Measurements from ENCODE around the gene MBNL2. TPM values are rescaled to one million over a fixed set of nuclear protein-coding genes. Genes with fewer than 3 reads are reported as not detected.

Gene MBNL2
- total and polyA plus RNA-seq, 2 experiments from 2014 or later: 0.55 to 3.2 TPM

DNA sequence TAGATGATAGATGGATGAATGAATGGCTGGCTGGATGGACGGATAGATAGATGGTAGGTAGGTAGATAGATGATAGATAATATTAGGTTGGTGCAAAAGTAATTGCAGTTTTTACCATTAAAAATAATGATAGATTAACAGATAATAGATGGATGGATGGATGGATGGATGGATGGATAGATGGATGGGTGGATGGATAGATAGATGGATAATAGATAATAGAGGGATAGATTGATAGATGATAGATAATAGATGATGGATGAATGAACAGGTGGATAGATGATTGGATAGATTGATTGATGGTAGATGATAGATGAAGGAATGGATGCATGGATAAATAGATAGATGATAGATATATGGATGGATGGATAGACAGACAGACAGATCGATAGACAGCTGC is 124.0 kb downstream of the MBNL2 start (continued):
- TF ChIP-seq, protein P1, sequence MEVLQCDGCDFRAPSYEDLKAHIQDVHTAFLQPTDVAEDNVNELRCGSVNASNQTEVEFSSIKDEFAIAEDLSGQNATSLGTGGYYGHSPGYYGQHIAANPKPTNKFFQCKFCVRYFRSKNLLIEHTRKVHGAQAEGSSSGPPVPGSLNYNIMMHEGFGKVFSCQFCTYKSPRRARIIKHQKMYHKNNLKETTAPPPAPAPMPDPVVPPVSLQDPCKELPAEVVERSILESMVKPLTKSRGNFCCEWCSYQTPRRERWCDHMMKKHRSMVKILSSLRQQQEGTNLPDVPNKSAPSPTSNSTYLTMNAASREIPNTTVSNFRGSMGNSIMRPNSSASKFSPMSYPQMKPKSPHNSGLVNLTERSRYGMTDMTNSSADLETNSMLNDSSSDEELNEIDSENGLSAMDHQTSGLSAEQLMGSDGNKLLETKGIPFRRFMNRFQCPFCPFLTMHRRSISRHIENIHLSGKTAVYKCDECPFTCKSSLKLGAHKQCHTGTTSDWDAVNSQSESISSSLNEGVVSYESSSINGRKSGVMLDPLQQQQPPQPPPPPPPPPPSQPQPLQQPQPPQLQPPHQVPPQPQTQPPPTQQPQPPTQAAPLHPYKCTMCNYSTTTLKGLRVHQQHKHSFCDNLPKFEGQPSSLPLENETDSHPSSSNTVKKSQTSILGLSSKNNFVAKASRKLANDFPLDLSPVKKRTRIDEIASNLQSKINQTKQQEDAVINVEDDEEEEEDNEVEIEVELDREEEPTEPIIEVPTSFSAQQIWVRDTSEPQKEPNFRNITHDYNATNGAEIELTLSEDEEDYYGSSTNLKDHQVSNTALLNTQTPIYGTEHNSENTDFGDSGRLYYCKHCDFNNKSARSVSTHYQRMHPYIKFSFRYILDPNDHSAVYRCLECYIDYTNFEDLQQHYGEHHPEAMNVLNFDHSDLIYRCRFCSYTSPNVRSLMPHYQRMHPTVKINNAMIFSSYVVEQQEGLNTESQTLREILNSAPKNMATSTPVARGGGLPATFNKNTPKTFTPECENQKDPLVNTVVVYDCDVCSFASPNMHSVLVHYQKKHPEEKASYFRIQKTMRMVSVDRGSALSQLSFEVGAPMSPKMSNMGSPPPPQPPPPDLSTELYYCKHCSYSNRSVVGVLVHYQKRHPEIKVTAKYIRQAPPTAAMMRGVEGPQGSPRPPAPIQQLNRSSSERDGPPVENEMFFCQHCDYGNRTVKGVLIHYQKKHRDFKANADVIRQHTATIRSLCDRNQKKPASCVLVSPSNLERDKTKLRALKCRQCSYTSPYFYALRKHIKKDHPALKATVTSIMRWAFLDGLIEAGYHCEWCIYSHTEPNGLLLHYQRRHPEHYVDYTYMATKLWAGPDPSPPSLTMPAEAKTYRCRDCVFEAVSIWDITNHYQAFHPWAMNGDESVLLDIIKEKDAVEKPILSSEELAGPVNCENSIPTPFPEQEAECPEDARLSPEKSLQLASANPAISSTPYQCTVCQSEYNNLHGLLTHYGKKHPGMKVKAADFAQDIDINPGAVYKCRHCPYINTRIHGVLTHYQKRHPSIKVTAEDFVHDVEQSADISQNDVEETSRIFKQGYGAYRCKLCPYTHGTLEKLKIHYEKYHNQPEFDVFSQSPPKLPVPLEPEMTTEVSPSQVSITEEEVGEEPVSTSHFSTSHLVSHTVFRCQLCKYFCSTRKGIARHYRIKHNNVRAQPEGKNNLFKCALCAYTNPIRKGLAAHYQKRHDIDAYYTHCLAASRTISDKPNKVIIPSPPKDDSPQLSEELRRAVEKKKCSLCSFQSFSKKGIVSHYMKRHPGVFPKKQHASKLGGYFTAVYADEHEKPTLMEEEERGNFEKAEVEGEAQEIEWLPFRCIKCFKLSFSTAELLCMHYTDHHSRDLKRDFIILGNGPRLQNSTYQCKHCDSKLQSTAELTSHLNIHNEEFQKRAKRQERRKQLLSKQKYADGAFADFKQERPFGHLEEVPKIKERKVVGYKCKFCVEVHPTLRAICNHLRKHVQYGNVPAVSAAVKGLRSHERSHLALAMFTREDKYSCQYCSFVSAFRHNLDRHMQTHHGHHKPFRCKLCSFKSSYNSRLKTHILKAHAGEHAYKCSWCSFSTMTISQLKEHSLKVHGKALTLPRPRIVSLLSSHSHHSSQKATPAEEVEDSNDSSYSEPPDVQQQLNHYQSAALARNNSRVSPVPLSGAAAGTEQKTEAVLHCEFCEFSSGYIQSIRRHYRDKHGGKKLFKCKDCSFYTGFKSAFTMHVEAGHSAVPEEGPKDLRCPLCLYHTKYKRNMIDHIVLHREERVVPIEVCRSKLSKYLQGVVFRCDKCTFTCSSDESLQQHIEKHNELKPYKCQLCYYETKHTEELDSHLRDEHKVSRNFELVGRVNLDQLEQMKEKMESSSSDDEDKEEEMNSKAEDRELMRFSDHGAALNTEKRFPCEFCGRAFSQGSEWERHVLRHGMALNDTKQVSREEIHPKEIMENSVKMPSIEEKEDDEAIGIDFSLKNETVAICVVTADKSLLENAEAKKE (CRISPR knock-in tag; IDR thresholded peaks at IDR 0.05): no peak
- TF ChIP-seq, protein P2, sequence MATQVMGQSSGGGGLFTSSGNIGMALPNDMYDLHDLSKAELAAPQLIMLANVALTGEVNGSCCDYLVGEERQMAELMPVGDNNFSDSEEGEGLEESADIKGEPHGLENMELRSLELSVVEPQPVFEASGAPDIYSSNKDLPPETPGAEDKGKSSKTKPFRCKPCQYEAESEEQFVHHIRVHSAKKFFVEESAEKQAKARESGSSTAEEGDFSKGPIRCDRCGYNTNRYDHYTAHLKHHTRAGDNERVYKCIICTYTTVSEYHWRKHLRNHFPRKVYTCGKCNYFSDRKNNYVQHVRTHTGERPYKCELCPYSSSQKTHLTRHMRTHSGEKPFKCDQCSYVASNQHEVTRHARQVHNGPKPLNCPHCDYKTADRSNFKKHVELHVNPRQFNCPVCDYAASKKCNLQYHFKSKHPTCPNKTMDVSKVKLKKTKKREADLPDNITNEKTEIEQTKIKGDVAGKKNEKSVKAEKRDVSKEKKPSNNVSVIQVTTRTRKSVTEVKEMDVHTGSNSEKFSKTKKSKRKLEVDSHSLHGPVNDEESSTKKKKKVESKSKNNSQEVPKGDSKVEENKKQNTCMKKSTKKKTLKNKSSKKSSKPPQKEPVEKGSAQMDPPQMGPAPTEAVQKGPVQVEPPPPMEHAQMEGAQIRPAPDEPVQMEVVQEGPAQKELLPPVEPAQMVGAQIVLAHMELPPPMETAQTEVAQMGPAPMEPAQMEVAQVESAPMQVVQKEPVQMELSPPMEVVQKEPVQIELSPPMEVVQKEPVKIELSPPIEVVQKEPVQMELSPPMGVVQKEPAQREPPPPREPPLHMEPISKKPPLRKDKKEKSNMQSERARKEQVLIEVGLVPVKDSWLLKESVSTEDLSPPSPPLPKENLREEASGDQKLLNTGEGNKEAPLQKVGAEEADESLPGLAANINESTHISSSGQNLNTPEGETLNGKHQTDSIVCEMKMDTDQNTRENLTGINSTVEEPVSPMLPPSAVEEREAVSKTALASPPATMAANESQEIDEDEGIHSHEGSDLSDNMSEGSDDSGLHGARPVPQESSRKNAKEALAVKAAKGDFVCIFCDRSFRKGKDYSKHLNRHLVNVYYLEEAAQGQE (IDR thresholded peaks at IDR 0.05; ENCODE audit: unreplicated experiment): no peak
- TF ChIP-seq, protein P3, sequence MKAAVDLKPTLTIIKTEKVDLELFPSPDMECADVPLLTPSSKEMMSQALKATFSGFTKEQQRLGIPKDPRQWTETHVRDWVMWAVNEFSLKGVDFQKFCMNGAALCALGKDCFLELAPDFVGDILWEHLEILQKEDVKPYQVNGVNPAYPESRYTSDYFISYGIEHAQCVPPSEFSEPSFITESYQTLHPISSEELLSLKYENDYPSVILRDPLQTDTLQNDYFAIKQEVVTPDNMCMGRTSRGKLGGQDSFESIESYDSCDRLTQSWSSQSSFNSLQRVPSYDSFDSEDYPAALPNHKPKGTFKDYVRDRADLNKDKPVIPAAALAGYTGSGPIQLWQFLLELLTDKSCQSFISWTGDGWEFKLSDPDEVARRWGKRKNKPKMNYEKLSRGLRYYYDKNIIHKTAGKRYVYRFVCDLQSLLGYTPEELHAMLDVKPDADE (IDR thresholded peaks at IDR 0.05): no peak
- TF ChIP-seq NANOG (IDR thresholded peaks at IDR 0.05; ENCODE audit: borderline replicate concordance) (no peak), JUNB (IDR thresholded peaks at IDR 0.05; ENCODE audit: unreplicated experiment) (no peak), CREB1 (CRISPR knock-in tag; IDR thresholded peaks at IDR 0.05; ENCODE audit: low read depth) (no peak)
